HepG2 (cell line): ENCODE results near the gene CBY2. TPM values are rescaled to one million over a fixed set of nuclear protein-coding genes. Genes with fewer than 3 reads are reported as not detected.

ENCODE experiments used
- ATAC-seq: fragments of 200-7000 bp; cut with Tn5 transposase; 3 replicates; pipeline ENCODE4 v1.9.1; 2020; ENCODE audit warnings: mild to moderate bottlenecking, moderate library complexity
- BruUV-seq: library from RNA; stranded (reverse); fragments of 400-500 nt; replicated peaks from 2 replicates; lab custom pipeline; 2021; lab: Mats Ljungman, UMichigan
- CTCF ChIA-PET: fragments of 300-600 bp; formaldehyde crosslinking; extraction: SDS; loops from one replicate; lab custom pipeline; 2021; ENCODE audit warnings: low total read pairs, inconsistent platforms, low intra/inter-chr PET ratio; lab: Yijun Ruan, JAX
- POLR2A ChIA-PET: fragments of 350-600 bp; sonication (Branson Sonifier 250); formaldehyde crosslinking; loops from one replicate; lab custom pipeline; 2020; ENCODE audit warnings: antibody characterized with exemption, inconsistent platforms; lab: Yijun Ruan, JAX
- DNase-seq: peaks from one replicate; pipeline ENCODE4 v3.0.0-alpha.2; 2015; ENCODE audit warnings: low spot score
- FAIRE-seq: peaks from 3 replicates; lab custom pipeline; 2011; peaks lifted over from hg19 to GRCh38; lab: Jason Lieb, UNC
- H2AFZ ChIP-seq: one replicate; pipeline ENCODE4 v1.6.1; 2011; ENCODE audit warnings: low read length, inconsistent platforms
- H3K27ac ChIP-seq: fragments of 300-600 bp; 3 replicates; pipeline ENCODE4 v1.8.0; 2011; ENCODE audit warnings: mixed run types, mild to moderate bottlenecking, mixed read lengths, low read length, inconsistent platforms; ENCODE audit not compliant: insufficient read depth; ENCODE audit errors: extremely low read length
- H3K27me3 ChIP-seq, 2 experiments: fragments of 200-600 bp in 1 of 2; 2 replicates in 1 of 2; 3 replicates in 1 of 2; pipeline versions ENCODE4 v1.6.0 to v1.8.0; 2011; ENCODE audit warnings: low read length in 2 of 2, mild to moderate bottlenecking in 2 of 2, moderate library complexity in 2 of 2, inconsistent platforms in 1 of 2; ENCODE audit not compliant: insufficient read depth in 2 of 2, control insufficient read depth in 1 of 2
- H3K36me3 ChIP-seq, 2 experiments: fragments of 200-600 bp in 1 of 2; replicated peaks in 1 of 2; 2 replicates in 1 of 2; 3 replicates in 1 of 2; pipeline versions ENCODE4 v1.5.1 to v1.8.0; 2011; ENCODE audit warnings: low read length in 2 of 2, inconsistent platforms in 1 of 2; ENCODE audit not compliant: insufficient read depth in 2 of 2, control insufficient read depth in 1 of 2
- H3K4me1 ChIP-seq: 2 replicates; pipeline ENCODE4 v1.5.1; 2012; ENCODE audit warnings: low read length, inconsistent platforms; ENCODE audit not compliant: insufficient read depth
- H3K4me2 ChIP-seq: 2 replicates; pipeline ENCODE4 v1.6.0; 2011; ENCODE audit warnings: low read depth, low read length, inconsistent platforms
- H3K4me3 ChIP-seq, 3 experiments: fragments of 200-600 bp in 1 of 3; sonication (generic), shearing (Covaris generic) in 1 of 3; replicated peaks in 1 of 3; 2 replicates each; pipeline ENCODE4 v1.5.1; 2011 to 2016; ENCODE audit warnings: low read length in 3 of 3, inconsistent platforms in 2 of 3, low read depth in 2 of 3, mild to moderate bottlenecking in 2 of 3, control low read depth in 1 of 3, mixed read lengths in 1 of 3; ENCODE audit not compliant: insufficient read depth in 1 of 3
- H3K79me2 ChIP-seq: one replicate; pipeline ENCODE4 v1.6.1; 2011; ENCODE audit warnings: low read length, inconsistent platforms; ENCODE audit not compliant: insufficient read depth
- H3K9ac ChIP-seq: 2 replicates; pipeline ENCODE4 v1.6.0; 2011; ENCODE audit warnings: mild to moderate bottlenecking, low read depth, low read length, inconsistent platforms; ENCODE audit not compliant: insufficient read depth
- H3K9me3 ChIP-seq: 2 replicates; pipeline ENCODE4 v1.5.1; 2012; ENCODE audit warnings: mild to moderate bottlenecking, low read length
- H4K20me1 ChIP-seq: 2 replicates; pipeline ENCODE4 v1.6.0; 2011; ENCODE audit warnings: inconsistent platforms, mild to moderate bottlenecking, low read length, moderate library complexity; ENCODE audit not compliant: insufficient read depth
- ESRRA ChIP-seq: sonication (generic); formaldehyde crosslinking; IDR thresholded peaks from 2 replicates; pipeline ENCODE4 v1.5.1; 2020; ENCODE audit warnings: mild to moderate bottlenecking, low read depth, missing genetic modification reagents
- KMT2B ChIP-seq: IDR thresholded peaks from 2 replicates; pipeline ENCODE4 v1.6.1; 2016; ENCODE audit warnings: missing genetic modification reagents, missing compliant biosample characterization
- STAG1 ChIP-seq: sonication (generic); formaldehyde crosslinking; IDR thresholded peaks from 2 replicates; pipeline ENCODE4 v1.4.0; 2020; ENCODE audit warnings: missing genetic modification reagents
- TSC22D2 ChIP-seq: sonication (generic); formaldehyde crosslinking; IDR thresholded peaks from 2 replicates; pipeline ENCODE4 v1.5.1; 2020; ENCODE audit warnings: missing genetic modification reagents, mild to moderate bottlenecking, borderline replicate concordance
- WGBS: methylation state at CpG from one replicate; pipeline ENCODE4 v1.1.6; 2017; ENCODE audit warnings: low lambda C conversion rate; 5-methylcytosine and 5-hydroxymethylcytosine counted together
- in situ Hi-C: cut with HindIII; loops from 2 replicates; pipeline ENCODE4 v1.10.0; 2017; ENCODE audit warnings: low pct_unique_long_range_greater_than_20kb; ENCODE audit not compliant: extremely low pct_ligation_motif_present
- intact Hi-C: fragments of 100-400 bp; cut with micrococcal nuclease; formaldehyde crosslinking; loops from one replicate; pipeline ENCODE4 v1.10.0; 2022; ENCODE audit not compliant: unreplicated experiment
- polyA plus RNA-seq, 8 experiments: library from polyadenylated mRNA; depleted of rRNA in 3 of 8; stranded (reverse) in 7 of 8; unstranded in 1 of 8; fragments of >200 nt; fragmentation: Illumina TruSeq in 4 of 8; extraction: Trizol in 4 of 8; gene quantifications; 2 replicates each; pipeline versions ENCODE4 v1.2.1 to v1.2.3, GENCODE V29; 2011 to 2016; ENCODE audit warnings: low read depth in 4 of 8, missing spikeins in 1 of 8, mixed read lengths in 1 of 8; ENCODE audit not compliant: insufficient read depth in 1 of 8
- total RNA-seq, 5 experiments: library from RNA; depleted of rRNA; stranded (reverse); fragments of >200 nt; fragmentation: Illumina TruSeq; extraction: Trizol; gene quantifications; 2 replicates each; pipeline ENCODE4 v1.2.3, GENCODE V29; 2016; ENCODE audit warnings: low read depth in 1 of 5
- TF ChIP-seq, protein P1 (sequence below): sonication (generic); formaldehyde crosslinking; IDR thresholded peaks from 2 replicates; pipeline ENCODE4 v1.5.1; 2020; ENCODE audit warnings: mild to moderate bottlenecking, missing genetic modification reagents, moderate library complexity
- TF ChIP-seq, protein P2 (sequence below): fragments of 450-650 bp; IDR thresholded peaks from 2 replicates; pipeline ENCODE4 v1.6.1; 2017; ENCODE audit warnings: mild to moderate bottlenecking
- TF ChIP-seq, protein P3 (sequence below): sonication (generic); formaldehyde crosslinking; IDR thresholded peaks from 2 replicates; pipeline ENCODE4 v1.5.0; 2020; ENCODE audit warnings: mild to moderate bottlenecking, missing genetic modification reagents, moderate library complexity

The CBY2 gene
- total and polyA plus RNA-seq, 2 of the 13 experiments (the other 11 are each of a cell fraction or from before 2014, with no cell fraction given) = not detected

DNA sequence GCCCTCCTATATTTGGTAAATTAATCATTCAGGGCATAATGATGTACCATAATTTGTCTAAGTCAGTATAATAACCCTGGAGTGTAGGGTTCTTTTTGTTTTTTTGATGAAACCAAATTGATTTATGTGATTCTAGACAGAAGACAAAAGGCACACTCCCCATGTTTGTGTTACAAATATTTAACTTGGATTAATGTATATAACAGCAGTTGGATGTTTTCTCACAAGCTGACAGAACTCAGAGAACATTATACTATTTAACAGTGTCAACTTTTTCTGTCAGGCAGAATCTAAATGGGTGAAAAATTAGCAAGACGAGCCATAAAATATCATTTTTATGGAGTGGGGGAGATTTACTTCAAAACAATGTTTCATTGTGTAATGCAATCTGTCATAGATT, 15.2 kb downstream of the CBY2 start (continued):
- TF ChIP-seq, protein P1, sequence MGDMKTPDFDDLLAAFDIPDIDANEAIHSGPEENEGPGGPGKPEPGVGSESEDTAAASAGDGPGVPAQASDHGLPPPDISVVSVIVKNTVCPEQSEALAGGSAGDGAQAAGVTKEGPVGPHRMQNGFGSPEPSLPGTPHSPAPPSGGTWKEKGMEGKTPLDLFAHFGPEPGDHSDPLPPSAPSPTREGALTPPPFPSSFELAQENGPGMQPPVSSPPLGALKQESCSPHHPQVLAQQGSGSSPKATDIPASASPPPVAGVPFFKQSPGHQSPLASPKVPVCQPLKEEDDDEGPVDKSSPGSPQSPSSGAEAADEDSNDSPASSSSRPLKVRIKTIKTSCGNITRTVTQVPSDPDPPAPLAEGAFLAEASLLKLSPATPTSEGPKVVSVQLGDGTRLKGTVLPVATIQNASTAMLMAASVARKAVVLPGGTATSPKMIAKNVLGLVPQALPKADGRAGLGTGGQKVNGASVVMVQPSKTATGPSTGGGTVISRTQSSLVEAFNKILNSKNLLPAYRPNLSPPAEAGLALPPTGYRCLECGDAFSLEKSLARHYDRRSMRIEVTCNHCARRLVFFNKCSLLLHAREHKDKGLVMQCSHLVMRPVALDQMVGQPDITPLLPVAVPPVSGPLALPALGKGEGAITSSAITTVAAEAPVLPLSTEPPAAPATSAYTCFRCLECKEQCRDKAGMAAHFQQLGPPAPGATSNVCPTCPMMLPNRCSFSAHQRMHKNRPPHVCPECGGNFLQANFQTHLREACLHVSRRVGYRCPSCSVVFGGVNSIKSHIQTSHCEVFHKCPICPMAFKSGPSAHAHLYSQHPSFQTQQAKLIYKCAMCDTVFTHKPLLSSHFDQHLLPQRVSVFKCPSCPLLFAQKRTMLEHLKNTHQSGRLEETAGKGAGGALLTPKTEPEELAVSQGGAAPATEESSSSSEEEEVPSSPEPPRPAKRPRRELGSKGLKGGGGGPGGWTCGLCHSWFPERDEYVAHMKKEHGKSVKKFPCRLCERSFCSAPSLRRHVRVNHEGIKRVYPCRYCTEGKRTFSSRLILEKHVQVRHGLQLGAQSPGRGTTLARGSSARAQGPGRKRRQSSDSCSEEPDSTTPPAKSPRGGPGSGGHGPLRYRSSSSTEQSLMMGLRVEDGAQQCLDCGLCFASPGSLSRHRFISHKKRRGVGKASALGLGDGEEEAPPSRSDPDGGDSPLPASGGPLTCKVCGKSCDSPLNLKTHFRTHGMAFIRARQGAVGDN (CRISPR knock-in tag) = no peak
- TF ChIP-seq, protein P2, sequence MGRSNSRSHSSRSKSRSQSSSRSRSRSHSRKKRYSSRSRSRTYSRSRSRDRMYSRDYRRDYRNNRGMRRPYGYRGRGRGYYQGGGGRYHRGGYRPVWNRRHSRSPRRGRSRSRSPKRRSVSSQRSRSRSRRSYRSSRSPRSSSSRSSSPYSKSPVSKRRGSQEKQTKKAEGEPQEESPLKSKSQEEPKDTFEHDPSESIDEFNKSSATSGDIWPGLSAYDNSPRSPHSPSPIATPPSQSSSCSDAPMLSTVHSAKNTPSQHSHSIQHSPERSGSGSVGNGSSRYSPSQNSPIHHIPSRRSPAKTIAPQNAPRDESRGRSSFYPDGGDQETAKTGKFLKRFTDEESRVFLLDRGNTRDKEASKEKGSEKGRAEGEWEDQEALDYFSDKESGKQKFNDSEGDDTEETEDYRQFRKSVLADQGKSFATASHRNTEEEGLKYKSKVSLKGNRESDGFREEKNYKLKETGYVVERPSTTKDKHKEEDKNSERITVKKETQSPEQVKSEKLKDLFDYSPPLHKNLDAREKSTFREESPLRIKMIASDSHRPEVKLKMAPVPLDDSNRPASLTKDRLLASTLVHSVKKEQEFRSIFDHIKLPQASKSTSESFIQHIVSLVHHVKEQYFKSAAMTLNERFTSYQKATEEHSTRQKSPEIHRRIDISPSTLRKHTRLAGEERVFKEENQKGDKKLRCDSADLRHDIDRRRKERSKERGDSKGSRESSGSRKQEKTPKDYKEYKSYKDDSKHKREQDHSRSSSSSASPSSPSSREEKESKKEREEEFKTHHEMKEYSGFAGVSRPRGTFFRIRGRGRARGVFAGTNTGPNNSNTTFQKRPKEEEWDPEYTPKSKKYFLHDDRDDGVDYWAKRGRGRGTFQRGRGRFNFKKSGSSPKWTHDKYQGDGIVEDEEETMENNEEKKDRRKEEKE = no peak
- TF ChIP-seq TSC22D2 = no peak
- TF ChIP-seq ESRRA = no peak

DNA sequence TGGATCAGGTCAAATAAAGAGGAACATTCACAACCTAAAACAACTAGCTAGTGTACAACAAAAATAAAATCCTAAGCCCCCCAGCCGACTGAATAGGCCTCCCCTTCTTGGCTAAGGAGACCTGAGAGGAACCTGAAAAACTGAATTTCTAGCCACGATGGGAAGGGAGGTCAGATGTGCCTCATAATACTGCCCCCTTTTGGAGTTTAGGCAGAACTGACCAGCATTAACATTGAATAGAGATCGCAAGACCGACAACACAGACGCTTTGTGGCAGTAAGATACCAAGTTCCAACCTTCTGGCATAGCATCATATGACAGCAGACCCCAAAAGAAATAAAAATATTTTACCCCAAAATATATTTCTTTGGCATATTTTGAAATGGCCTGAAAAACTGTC, 15.9 kb downstream of the CBY2 start:
- Histone ChIP-seq H2AFZ (no peak overlapping the region), H4K20me1 (no peaks in the 10 kb centered on the region), H3K27ac (no peak overlapping the region), H3K36me3 (no peaks in the 10 kb centered on the region), H3K4me2 (no peak overlapping the region), H3K27me3 (peaks cover 0 to 10% of the 10 kb centered on the region in 2 experiments; a peak in 2 of 5 replicates), H3K9ac (no peak overlapping the region), H3K4me1 (no peaks in the 10 kb centered on the region), H3K4me3 (no peak overlapping the region), H3K9me3 (no peaks in the 10 kb centered on the region), H3K79me2 (no peaks in the 10 kb centered on the region)
- CTCF ChIA-PET = interaction anchor here (0.9 to 1.2 kb wide), 2 partner anchors 94 to 207 kb away, joined by 4 read pairs; no protein-coding TSS in a partner anchor
- peak; percentile 76 for ATAC-seq
- peak; percentile 13 for DNase-seq
- WGBS = 28% methylated on average over 5 of the region's 5 CpGs
- in situ Hi-C loops (no loop called here), intact Hi-C loops (loop anchor here (5.0 kb wide), 1 partner anchor 206 kb away; no protein-coding TSS in a partner anchor)
- no TSS peak for BruUV-seq
- TF ChIP-seq, protein P3, sequence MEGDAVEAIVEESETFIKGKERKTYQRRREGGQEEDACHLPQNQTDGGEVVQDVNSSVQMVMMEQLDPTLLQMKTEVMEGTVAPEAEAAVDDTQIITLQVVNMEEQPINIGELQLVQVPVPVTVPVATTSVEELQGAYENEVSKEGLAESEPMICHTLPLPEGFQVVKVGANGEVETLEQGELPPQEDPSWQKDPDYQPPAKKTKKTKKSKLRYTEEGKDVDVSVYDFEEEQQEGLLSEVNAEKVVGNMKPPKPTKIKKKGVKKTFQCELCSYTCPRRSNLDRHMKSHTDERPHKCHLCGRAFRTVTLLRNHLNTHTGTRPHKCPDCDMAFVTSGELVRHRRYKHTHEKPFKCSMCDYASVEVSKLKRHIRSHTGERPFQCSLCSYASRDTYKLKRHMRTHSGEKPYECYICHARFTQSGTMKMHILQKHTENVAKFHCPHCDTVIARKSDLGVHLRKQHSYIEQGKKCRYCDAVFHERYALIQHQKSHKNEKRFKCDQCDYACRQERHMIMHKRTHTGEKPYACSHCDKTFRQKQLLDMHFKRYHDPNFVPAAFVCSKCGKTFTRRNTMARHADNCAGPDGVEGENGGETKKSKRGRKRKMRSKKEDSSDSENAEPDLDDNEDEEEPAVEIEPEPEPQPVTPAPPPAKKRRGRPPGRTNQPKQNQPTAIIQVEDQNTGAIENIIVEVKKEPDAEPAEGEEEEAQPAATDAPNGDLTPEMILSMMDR (CRISPR knock-in tag) = peak; percentile 71
- TF ChIP-seq KMT2B (CRISPR knock-in tag) (no peak), STAG1 (peak; percentile 48)
- POLR2A ChIA-PET = no interaction called here
- peak; percentile 80 for FAIRE-seq
